Measurements from ENCODE around the gene SLC25A34. TPM values are rescaled to one million over a fixed set of nuclear protein-coding genes. Genes with fewer than 3 reads are reported as not detected.
A peak's percentile ranks its signal among the peaks of the same experiment; 100 is the strongest.

The SLC25A34 gene
- total RNA-seq (1 to 10 TPM; 1.4 to 2.6 TPM), polyA plus RNA-seq (ENCODE audit: insufficient read length in 6 of 6) (1 to 10 TPM; 3.4 to 6.2 (median 4.4) TPM)
- long read RNA-seq, donor 1, result 0 reads
- long read RNA-seq, donor 2, result 0 reads
- long read RNA-seq, donor 3, partial matches to known transcripts, result 0 of 1 reads
- long read RNA-seq, donor 3, other reads (novel, unspliced or antisense), result 0 of 1 reads
- long read RNA-seq, donor 4, result 0 reads
- long read RNA-seq, donor 5, result 0 reads
- long read RNA-seq, donor 6, partial matches to known transcripts, result 0 of 2 reads
- long read RNA-seq, donor 6, other reads (novel, unspliced or antisense), result 0 of 2 reads
- long read RNA-seq, donor 7, result 0 reads
- long read RNA-seq, donor 8, result 0 reads
- long read RNA-seq, donor 9, result 0 reads
- long read RNA-seq, donor 10, result 0 reads
- long read RNA-seq, donor 11, partial matches to known transcripts, result 0 of 1 reads
- long read RNA-seq, donor 11, other reads (novel, unspliced or antisense), result 0 of 1 reads
- long read RNA-seq, donor 12, partial matches to known transcripts, result 0 of 2 reads
- long read RNA-seq, donor 12, other reads (novel, unspliced or antisense), result 0 of 2 reads

DNA sequence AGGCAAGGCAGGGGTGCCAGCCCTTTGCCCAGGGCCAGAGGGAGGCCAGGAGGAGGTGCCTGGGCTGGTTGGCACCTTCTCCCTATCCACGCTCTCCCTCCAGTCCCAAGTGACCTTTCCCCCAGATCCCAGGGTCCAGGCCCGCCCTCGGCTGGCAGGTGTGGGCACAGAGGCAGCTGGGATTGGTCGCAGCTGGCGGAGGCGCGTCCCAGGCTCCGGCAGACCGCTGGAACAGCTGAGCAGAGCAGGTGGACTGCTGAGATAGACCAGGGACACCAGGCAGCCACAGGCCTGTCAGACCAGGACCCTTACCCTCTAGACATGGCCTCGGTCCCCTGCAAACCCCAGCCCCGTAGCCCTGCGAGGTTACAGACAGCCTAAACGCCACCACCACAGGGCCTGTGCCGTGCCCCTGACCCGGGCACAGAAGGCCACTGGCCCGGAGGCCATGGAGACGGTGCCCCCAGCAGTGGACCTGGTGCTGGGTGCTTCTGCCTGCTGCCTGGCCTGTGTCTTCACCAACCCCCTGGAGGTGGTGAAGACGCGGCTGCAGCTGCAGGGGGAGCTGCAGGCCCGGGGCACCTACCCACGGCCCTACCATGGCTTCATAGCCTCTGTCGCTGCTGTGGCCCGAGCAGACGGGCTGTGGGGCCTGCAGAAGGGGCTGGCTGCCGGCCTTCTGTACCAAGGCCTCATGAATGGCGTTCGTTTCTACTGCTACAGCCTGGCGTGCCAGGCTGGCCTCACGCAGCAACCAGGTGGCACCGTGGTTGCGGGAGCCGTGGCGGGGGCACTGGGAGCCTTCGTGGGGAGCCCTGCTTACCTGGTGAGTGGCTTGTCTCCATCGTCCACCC, at the start of gene SLC25A34:
SLC25A34 (plus strand) TSS at position 221 of the 854 bp plus-strand sequence; CDS start at position 449, 228 bp downstream.
- Histone ChIP-seq H3K36me3 (peaks cover 0 to 48% of the 10 kb centered on the region in 2 donors), H3K27me3 (no peaks in the 10 kb centered on the region), H3K27ac (peak within 1 kb of the TSS in 1 of 2 donors; percentile 28), H3K4me1 (peaks cover 15 to 28% of the 10 kb centered on the region in 2 donors), H3K4me3 (no peak within 1 kb of the TSS), H3K9me3 (no peaks in the 10 kb centered on the region)
- ATAC-seq (peak; percentile 88), DNase-seq (peak in 3 of 4 donors; percentile 49 to 89 (median 73))
- TF ChIP-seq CTCF (IDR thresholded peaks at IDR 0.05), result no peak
- intact Hi-C loops (cut with DNase I), result no loop called here

DNA sequence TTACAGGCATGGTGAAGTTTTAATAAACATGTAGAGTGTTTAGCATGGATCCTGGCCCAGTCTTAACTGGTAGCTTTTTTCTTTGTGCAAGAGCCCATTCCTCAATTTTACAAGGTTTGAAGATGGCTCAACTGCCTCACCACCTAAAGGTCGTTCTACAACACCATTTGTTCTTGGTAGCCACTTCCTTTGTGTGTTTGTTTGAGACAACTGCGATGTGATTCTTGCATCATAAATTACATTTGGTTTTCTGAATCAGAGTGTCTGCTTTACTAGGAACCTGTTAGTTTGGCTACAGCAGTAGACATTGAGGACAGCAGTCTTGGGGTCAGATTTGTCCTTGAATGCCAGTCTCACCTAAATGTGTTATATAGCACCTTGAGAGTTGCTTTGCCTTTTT, 48.6 kb upstream of the SLC25A34 start:
- Histone ChIP-seq H3K4me1 (peaks cover 0 to 66% of the 10 kb centered on the region in 2 donors), H3K4me3 (no peak overlapping the region), H3K9me3 (no peaks in the 10 kb centered on the region), H3K27ac (no peak overlapping the region), H3K36me3 (peaks cover 0 to 14% of the 10 kb centered on the region in 2 donors), H3K27me3 (no peaks in the 10 kb centered on the region)
- intact Hi-C loops (cut with DNase I), result no loop called here
- no peak for DNase-seq
- no peak for TF ChIP-seq CTCF (IDR thresholded peaks at IDR 0.05)
- ATAC-seq, result no peak

DNA sequence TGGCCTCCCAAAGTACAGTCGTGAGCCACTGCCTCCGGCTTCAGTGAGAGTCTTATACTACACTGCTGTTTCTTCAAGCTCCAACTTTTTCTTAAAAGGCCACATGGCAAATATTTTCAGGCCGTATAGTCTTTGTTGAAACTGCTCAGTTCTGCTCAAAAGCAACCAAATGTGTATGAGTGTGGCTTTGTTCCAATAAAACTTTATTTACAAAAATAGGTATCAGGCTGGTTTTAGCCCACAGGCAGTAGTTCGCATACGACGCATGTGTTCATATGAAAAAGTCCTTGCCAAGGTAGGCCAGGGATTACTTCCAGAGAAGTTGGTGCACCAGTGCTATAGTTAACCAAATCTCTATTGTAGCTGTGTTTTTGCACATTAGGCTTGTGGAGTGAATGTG, 45.7 kb upstream of the SLC25A34 start:
- H3K27ac ChIP-seq, result no peak overlapping the region
- no peaks in the 10 kb centered on the region for H3K9me3 ChIP-seq
- intact Hi-C loops (cut with DNase I), result no loop called here
- no peak for TF ChIP-seq CTCF (IDR thresholded peaks at IDR 0.05)
- no peaks in the 10 kb centered on the region for H3K27me3 ChIP-seq
- H3K4me3 ChIP-seq, result no peak overlapping the region
- peaks cover 0 to 49% of the 10 kb centered on the region in 2 donors for H3K4me1 ChIP-seq
- peaks cover 0 to 14% of the 10 kb centered on the region in 2 donors for H3K36me3 ChIP-seq
- ATAC-seq, result no peak
- DNase-seq, result no peak

GRCh38 chr1:15691434-15692032, 44.5 kb upstream of the SLC25A34 start:
- peaks cover 0 to 47% of the 10 kb centered on the region in 2 donors for H3K4me1 ChIP-seq
- no peak overlapping the region for H3K4me3 ChIP-seq
- DNase-seq (peak in 1 of 4 donors; percentile 81), ATAC-seq (peak; percentile 63)
- intact Hi-C loops (cut with DNase I), result no loop called here
- no peaks in the 10 kb centered on the region for H3K27me3 ChIP-seq
- H3K9me3 ChIP-seq, result no peaks in the 10 kb centered on the region
- peak overlapping the region in 1 of 2 donors; percentile 23 for H3K27ac ChIP-seq
- H3K36me3 ChIP-seq, result peaks cover 0 to 14% of the 10 kb centered on the region in 2 donors
- TF ChIP-seq CTCF (IDR thresholded peaks at IDR 0.05), result no peak
